ENCODE measurements around the gene MROH7. TPM values are rescaled to one million over a fixed set of nuclear protein-coding genes. Genes with fewer than 3 reads are reported as not detected.
A peak's percentile ranks its signal among the peaks of the same experiment; 100 is the strongest.

The MROH7 gene
- total RNA-seq, 1 experiment from 2014 or later: 0.13 TPM

DNA sequence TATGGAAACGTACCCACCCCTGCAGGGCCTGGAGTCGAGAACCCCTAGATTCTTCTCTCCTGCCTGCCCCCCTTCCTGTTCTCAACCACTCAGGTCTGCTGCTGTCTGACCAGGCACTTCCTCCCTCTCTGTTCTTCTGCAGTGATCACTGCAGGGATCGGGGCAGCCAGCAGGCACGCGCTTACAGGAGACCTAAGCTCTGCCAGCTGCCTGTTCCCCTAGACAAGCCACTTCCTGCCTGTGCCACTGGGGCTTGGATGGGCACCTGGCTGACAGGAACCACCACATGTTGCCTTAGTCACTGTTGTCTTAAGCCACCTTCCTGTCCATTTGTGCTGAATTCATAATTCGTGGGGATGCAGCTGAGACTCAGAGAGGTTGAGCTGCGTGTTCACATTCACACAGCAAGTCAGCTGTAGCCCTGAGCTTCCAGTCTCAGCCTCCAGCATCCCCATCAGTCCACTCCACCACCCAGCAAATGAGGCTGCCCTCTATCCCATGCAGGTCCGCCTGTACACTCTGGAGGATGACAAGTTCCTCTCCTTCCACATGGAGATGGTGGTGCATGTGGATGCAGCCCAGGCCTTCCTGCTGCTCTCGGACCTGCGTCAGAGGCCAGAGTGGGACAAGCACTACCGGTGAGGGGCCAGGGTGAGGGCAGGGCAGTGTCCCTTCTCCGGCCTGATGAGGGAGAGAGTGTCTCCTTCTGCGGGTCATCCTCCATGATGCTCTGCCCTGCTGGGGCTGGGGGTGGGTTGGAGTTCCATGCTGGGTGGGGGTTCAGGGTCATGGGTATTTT, 36.8 kb upstream of the MROH7 start:
- DNase-seq (ENCODE audit: low spot score): no peak
- TF ChIP-seq, protein P1, sequence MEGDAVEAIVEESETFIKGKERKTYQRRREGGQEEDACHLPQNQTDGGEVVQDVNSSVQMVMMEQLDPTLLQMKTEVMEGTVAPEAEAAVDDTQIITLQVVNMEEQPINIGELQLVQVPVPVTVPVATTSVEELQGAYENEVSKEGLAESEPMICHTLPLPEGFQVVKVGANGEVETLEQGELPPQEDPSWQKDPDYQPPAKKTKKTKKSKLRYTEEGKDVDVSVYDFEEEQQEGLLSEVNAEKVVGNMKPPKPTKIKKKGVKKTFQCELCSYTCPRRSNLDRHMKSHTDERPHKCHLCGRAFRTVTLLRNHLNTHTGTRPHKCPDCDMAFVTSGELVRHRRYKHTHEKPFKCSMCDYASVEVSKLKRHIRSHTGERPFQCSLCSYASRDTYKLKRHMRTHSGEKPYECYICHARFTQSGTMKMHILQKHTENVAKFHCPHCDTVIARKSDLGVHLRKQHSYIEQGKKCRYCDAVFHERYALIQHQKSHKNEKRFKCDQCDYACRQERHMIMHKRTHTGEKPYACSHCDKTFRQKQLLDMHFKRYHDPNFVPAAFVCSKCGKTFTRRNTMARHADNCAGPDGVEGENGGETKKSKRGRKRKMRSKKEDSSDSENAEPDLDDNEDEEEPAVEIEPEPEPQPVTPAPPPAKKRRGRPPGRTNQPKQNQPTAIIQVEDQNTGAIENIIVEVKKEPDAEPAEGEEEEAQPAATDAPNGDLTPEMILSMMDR (IDR thresholded peaks at IDR 0.05): no peak
- ChIA-PET POLR2A (interaction anchor here (0.5 kb wide), 1 partner anchor 349 kb away, joined by 5 read pairs; no protein-coding TSS in a partner anchor), CTCF (interaction anchor here (0.6 to 1.3 kb wide), 3 partner anchors 57 to 613 kb away, joined by 3 read pairs; no protein-coding TSS in a partner anchor)
- no peaks in the 10 kb centered on the region for H3K36me3 Mint-ChIP-seq
- H3K4me3 Mint-ChIP-seq: no peak overlapping the region
- no peaks in the 10 kb centered on the region for H3K9me3 Mint-ChIP-seq
- H3K27me3 Mint-ChIP-seq (ENCODE audit: low read depth): no peaks in the 10 kb centered on the region
- peak overlapping the region; percentile 89 for H3K27ac Mint-ChIP-seq
- H3K4me1 Mint-ChIP-seq: peaks cover 3% of the 10 kb centered on the region; the same call in 1 of the 2 replicates
- ATAC-seq: no peak

DNA sequence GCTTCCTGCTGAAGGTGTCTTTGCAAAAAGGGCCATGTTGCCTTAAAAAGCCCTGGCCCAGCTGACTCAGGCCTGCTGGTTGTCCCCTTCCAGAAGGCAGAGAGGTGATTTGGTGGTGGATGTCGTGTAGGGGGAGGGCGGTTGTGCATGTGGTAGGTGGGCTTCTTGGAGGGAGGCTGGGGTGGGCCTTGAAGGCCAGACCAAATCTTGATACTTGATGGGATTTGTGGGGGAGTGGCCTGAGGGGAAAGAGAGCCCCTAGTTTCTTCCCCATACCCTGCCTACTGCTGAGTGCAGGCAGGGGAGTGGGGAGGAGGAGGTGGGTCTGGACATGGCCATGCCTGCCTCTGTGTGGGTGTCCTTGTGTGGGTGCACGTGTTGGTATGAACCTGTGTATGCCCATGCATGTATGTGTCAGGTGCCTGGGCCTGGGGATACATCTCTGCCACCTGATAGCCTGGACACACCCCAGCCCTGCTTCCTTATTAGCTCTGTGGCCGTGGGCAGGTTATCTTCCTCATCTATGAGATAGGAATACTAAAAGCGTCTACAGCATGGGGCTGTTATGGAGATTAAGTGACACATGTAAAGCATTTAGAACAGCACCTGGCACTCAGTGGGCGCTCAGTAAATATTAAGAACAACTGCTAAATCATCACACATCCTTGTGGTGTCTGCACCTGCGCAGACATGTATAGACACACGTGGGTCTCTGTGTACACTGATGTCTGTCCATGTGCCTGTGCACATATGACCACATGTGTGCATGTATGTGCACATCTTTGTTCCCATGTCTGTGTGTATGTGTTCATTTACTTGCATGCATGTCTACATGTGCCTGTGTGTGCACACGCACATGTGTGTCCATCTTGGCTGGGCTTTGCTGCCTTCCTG, 35.2 kb upstream of the MROH7 start:
- ATAC-seq: no peak
- H3K4me3 Mint-ChIP-seq: no peak overlapping the region
- peaks cover 15% of the 10 kb centered on the region for H3K4me1 Mint-ChIP-seq
- no peak for TF ChIP-seq TEAD4 (CRISPR knock-in tag; IDR thresholded peaks at IDR 0.05)
- TF ChIP-seq, protein P2, sequence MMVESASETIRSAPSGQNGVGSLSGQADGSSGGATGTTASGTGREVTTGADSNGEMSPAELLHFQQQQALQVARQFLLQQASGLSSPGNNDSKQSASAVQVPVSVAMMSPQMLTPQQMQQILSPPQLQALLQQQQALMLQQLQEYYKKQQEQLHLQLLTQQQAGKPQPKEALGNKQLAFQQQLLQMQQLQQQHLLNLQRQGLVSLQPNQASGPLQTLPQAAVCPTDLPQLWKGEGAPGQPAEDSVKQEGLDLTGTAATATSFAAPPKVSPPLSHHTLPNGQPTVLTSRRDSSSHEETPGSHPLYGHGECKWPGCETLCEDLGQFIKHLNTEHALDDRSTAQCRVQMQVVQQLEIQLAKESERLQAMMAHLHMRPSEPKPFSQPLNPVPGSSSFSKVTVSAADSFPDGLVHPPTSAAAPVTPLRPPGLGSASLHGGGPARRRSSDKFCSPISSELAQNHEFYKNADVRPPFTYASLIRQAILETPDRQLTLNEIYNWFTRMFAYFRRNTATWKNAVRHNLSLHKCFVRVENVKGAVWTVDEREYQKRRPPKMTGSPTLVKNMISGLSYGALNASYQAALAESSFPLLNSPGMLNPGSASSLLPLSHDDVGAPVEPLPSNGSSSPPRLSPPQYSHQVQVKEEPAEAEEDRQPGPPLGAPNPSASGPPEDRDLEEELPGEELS (CRISPR knock-in tag; IDR thresholded peaks at IDR 0.05): no peak
- H3K27me3 Mint-ChIP-seq (ENCODE audit: low read depth): no peaks in the 10 kb centered on the region
- DNase-seq (ENCODE audit: low spot score): no peak
- no peaks in the 10 kb centered on the region for H3K36me3 Mint-ChIP-seq
- ChIA-PET POLR2A (interaction anchor here (0.6 kb wide), 1 partner anchor 35 kb away, joined by 3 read pairs; no protein-coding TSS in a partner anchor), CTCF (interaction anchor here (1.2 kb wide), 1 partner anchor 195 kb away, joined by 3 read pairs; the partner anchor contains the start of gene TTC22)
- H3K27ac Mint-ChIP-seq: 0 out of 2 replicates have a peak overlapping the region, but pooled peaks have one; percentile 87
- no peaks in the 10 kb centered on the region for H3K9me3 Mint-ChIP-seq

DNA sequence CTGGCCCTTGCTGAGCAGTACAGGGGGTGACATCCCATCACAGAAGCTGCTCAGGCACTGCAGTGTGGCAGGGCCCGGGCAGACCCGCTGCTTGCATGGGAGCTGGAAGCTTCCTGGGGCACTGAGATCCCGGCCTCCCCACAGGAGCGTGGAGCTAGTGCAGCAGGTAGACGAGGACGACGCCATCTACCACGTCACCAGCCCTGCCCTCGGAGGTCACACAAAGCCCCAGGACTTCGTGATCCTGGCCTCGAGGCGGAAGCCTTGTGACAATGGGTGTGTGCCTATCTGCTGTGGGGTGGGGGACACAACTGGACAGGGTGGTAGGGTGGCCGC, 34.6 kb upstream of the MROH7 start:
- Mint-ChIP-seq H3K9me3 (no peaks in the 10 kb centered on the region), H3K36me3 (no peaks in the 10 kb centered on the region), H3K4me3 (no peak overlapping the region), H3K27me3 (ENCODE audit: low read depth) (no peaks in the 10 kb centered on the region), H3K4me1 (peaks cover 19% of the 10 kb centered on the region), H3K27ac (no peak overlapping the region)
- no peak for TF ChIP-seq TP53 (CRISPR knock-in tag; IDR thresholded peaks at IDR 0.05)
- TF ChIP-seq, protein P3, sequence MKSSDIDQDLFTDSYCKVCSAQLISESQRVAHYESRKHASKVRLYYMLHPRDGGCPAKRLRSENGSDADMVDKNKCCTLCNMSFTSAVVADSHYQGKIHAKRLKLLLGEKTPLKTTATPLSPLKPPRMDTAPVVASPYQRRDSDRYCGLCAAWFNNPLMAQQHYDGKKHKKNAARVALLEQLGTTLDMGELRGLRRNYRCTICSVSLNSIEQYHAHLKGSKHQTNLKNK (CRISPR knock-in tag; IDR thresholded peaks at IDR 0.05): no peak
- TF ChIP-seq, protein P4, sequence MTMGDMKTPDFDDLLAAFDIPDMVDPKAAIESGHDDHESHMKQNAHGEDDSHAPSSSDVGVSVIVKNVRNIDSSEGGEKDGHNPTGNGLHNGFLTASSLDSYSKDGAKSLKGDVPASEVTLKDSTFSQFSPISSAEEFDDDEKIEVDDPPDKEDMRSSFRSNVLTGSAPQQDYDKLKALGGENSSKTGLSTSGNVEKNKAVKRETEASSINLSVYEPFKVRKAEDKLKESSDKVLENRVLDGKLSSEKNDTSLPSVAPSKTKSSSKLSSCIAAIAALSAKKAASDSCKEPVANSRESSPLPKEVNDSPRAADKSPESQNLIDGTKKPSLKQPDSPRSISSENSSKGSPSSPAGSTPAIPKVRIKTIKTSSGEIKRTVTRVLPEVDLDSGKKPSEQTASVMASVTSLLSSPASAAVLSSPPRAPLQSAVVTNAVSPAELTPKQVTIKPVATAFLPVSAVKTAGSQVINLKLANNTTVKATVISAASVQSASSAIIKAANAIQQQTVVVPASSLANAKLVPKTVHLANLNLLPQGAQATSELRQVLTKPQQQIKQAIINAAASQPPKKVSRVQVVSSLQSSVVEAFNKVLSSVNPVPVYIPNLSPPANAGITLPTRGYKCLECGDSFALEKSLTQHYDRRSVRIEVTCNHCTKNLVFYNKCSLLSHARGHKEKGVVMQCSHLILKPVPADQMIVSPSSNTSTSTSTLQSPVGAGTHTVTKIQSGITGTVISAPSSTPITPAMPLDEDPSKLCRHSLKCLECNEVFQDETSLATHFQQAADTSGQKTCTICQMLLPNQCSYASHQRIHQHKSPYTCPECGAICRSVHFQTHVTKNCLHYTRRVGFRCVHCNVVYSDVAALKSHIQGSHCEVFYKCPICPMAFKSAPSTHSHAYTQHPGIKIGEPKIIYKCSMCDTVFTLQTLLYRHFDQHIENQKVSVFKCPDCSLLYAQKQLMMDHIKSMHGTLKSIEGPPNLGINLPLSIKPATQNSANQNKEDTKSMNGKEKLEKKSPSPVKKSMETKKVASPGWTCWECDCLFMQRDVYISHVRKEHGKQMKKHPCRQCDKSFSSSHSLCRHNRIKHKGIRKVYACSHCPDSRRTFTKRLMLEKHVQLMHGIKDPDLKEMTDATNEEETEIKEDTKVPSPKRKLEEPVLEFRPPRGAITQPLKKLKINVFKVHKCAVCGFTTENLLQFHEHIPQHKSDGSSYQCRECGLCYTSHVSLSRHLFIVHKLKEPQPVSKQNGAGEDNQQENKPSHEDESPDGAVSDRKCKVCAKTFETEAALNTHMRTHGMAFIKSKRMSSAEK (CRISPR knock-in tag; IDR thresholded peaks at IDR 0.05; ENCODE audit: borderline replicate concordance): no peak
- CTCF ChIA-PET: interaction anchor here (1.2 kb wide), 1 partner anchor 194 kb away, joined by 3 read pairs; the partner anchor contains the start of gene TTC22
- POLR2A ChIA-PET: no interaction called here
- no peak for DNase-seq (ENCODE audit: low spot score)
- ATAC-seq: no peak

All from WTC11 (cell line).